Renal pelvis (tissue), 4 donors: Measurements from ENCODE around the gene KLHL40. TPM values are rescaled to one million over a fixed set of nuclear protein-coding genes. Genes with fewer than 3 reads are reported as not detected.

Experiments
- DNase-seq: peaks from one replicate; pipeline ENCODE4 v3.0.0-alpha.2; 2013
- polyA plus RNA-seq, 3 donors: library from polyadenylated mRNA; unstranded; fragments of 120-200 nt; gene quantifications; one replicate each; pipeline ENCODE4 v1.2.1, GENCODE V29; 2013; ENCODE audit not compliant: insufficient read length in 3 of 3

Gene KLHL40
- polyA plus RNA-seq, 3 donors, result 0.07 TPM; not detected in 2

DNA sequence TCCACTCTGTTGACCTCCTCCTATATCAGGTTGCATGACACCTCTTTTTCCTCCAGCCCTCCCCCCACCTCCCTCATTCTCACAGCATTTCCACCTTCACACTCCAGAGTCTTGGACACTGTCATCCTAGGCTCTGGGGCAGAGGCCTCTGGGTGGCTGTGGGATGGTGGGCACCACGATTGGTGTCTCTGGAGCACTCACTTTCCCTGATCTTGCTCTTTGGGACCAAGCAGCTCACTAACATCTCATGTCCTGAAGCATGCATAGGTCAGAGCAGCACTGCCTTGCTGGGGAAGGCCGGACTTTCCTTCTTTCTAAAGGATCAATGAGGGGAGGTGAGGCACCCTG, 16.9 kb upstream of the KLHL40 start:
- DNase-seq, result no peak

DNA sequence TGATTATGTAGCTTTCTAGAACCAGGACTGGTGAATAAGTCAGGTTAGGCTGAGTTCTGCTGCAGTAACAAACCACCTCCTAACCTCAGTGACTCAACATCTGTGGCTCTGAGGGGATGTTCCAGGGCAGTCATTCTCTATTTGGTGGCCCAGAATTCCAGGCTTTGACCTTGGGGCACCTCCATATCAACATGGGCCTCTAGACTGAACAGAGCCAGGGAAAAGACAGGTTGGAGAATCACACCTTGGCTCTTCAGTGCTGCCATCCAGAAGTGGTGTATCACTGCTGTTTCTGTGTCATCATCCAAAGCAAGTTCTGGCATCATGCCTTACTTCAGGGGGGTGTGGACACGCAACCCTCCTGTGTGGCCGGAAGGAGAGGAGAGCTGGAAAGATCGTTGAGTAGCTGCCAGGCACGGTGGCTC, 16.5 kb upstream of the KLHL40 start:
- DNase-seq, result no peak

DNA sequence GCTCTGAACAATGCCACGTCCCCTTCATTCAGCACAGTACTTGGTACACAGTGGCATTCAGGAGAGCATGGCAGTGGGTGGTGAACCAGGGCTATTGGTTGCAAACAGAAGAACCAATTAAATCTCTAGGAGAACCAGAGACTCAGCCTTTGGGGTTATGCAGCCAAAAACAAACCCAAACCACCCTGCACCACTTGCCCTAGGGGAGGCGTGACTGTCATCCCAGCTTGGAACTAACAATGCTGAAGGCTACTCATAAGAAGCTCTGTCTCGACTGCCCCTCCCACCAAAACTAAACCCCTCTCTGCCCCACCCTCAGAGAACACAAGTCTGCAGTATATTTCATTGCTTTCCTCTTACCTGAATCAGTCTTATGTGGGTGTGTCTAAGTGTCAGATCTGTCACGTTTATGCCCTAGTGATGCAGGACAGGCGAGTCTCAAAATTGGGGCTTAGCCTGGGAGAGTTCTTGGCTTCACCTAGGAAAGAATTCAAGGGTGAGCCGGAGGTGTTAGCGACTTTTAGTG, 15.2 kb upstream of the KLHL40 start:
- no peak for DNase-seq

DNA sequence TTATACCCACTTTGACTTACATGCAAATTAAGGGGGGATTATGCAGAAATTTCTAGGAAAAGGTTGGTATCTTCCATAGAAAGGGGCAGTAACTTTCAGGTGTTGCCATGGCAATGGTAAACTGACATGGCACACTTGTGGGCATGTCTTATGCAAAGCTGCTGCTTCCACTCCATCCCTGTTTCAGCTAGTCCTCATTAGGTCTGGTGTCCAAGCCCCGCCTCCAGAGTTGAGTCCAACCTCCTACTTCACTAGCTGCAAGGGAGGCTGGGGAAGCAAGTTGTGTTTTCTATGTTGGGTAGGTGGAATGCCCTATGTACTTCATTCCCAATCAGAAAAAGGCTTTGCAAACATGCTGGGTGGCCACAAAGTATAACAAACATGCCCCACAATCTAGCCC, 14.7 kb upstream of the KLHL40 start:
- no peak for DNase-seq

DNA sequence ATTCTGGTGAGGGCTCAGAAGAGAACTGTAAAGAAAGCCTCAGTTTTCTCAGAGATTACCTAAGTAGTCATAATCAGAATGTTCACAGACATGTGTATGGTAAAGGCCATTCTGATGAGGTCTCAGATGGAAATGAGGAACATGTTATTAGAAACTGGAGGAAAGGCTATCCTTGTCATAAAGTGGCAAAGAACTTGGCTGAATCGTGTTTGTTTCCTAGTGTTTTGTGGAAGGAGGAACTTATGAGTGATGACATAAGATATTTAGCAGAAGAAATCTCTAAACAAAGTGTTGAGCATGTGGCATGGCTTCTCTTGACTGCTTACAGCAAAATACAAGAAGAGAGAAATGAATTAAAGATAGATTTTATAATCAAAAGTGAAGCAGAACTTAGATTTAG, 12.8 kb upstream of the KLHL40 start:
- no peak for DNase-seq

DNA sequence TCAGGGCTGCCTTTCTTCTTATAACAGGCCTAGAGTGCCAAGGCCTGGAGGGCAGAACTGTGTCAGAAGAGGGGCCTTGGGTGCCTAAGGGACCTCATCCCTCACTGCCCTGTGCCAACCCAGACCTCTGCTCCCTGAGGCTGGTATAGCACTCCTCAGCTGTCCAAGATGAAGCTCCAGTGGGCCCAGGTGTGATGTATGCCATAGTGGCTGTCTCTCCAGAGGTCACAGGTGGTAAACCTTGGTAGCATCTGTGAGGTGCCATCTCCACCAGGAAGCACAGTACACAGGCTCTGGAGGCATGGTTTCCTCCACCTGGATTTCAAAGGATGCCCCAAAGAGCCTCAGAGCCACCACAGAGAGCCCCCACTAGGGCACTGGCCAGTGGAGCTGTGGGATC, 12.3 kb upstream of the KLHL40 start:
- no peak for DNase-seq

DNA sequence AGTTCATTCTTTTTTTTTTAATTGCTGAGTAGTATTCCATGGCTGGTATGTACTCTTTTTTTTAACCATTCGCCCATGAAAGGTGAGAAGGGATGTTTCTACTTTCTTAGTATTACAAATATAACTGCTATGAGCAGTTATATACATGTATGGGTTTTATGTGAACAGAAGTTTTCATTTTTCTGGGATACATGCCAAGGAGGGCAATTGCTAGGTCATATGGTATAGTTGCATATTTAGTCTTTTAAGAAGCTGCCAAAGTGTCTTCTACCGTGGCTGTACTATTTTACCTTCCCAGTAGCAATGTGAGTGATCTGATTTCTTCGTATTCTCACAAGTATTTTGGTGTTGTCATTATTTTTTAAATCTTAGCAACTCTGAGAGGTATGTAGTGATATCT, 11.2 kb upstream of the KLHL40 start:
- DNase-seq, result no peak

DNA sequence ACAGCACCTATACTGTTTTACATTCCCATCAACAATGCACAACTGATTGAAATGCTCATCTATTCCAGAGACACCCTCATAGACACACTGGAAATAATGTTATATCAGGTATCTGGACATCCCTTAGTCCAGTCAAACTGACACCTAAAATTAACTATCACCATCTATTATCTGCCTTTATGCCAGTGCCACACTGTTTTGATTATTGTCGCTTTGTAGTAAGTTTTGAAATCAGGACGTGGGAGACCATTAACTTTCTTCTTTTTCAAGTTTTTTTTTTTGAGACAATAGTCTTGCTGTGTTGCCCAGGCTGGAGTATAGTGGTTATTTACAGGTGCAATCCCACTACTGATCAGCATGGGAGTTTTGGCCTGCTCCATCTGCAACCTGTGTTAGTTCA, 9.4 kb upstream of the KLHL40 start:
- DNase-seq, result no peak

DNA sequence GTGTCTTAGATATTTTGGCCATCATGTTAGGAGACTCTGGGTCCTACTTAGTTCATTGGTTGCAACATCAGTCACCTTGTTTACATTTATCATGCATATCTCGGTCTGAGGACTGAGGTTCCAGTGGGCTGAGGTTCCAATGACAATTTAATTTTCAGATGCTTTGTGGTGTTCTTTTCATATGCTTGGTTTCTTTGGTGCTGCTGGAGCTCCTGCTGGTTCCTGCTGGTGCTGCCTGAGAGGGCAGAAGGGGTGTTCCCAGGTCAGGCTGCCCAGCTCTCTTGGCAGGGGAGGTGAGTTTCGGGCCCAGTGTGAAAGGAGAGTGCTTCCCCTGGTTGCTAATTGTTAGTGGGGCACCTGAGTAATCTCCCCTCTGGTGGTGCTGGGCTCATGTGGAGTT, 6.9 kb upstream of the KLHL40 start:
- DNase-seq, result no peak

DNA sequence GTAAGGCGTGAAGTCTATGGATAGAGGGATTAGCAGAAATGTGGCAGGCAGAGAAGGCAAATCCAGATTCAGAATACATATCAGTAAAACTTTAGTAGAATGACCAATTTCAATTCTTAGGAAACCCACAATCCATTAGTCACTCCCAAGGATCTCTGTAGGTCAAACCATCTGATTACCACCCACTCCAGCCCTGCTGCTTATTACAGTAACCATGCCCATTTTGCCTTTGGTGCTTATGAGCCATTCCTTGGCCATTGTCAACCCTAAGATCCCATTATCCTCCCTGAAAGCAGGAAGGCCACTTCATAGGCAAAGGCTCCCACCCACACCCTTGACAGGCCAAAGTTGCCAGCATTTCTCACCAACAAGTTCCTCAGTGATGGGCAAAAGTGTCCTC, 5.1 kb upstream of the KLHL40 start:
- DNase-seq, result no peak

DNA sequence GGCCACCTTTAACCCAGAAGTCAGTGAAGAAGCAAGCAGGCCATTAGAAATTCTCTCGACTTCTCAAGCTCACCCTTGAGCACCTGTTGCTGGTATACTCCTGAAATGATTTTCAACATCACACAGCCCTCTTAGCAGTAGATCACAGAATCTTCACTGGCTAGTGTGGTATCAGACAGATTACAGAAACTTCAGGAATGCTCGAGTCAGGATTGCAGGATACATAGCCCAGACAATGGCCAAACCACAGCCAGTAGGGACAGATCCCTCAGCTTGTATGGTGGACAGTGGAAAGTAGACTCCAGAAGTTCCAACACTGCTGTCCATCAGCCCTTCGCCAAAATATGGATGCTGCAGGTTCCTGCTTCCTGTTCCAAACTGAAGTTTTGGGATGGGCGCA, 4.5 kb upstream of the KLHL40 start:
- no peak for DNase-seq

DNA sequence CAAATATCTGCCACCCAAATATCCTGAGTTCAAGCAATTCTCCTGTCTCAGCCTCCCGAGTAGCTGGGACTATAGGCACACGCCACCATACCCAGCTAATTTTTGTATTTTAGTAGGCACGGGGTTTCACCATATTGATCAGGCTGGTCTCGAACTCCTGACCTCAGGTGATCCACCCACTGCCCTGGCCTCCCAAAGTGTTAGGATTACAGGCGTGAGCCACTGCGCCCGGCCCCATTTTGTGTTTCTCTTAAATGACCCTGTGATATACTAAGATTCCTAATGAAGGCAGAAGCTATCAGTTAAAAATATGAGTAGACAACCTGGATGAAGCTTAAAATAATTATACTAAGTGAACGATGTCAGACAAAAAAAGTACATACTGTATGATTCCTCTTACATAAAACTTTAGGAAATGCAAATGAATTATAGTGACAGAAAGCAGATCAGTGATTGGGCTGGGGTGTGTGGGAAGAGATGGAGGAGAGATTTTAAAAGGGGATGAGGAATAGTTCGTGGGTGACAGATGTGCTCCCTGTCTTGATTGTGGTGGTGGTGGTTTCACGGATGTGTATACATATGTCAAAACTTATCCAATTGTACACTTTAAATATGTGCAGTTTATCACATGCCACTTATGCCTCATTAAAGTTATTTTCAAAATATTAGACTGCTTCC, 3.8 kb upstream of the KLHL40 start:
- DNase-seq, result no peak

DNA sequence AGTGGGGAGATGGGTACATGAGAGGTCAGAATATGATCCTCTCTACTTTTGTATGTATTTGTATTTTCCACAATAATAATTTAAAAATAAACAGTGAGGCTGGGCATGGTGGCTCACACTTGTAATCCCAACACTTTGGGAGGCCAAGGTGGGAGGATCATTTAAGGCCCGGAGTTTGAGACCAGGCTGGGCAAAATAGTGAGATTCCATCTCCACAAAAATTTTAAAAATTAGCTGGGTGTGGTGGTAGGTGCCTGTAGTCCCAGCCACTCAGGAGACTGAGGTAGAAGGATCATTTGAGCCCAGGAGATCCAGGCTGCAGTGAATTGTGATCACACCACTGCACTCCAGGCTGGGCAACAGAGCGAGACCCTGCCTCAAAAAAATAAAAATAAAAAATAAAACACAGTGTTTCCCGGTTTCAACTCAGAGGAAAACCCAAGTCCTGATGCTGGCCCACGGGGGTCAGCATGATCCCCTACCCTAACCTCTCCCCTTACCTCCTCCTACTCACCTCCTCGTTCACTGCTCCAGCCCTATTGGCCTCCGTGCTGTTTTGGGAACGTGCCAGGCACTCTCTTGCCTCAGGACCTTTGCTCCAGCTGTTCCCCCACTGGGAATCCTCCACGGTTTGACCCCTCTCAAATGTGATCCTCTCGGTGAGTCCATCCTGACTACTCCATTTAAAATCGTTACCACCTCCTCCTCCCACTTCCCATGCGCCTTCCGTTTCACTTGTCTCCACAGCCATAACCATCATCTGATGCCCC, 2.9 kb upstream of the KLHL40 start:
- no peak for DNase-seq

DNA sequence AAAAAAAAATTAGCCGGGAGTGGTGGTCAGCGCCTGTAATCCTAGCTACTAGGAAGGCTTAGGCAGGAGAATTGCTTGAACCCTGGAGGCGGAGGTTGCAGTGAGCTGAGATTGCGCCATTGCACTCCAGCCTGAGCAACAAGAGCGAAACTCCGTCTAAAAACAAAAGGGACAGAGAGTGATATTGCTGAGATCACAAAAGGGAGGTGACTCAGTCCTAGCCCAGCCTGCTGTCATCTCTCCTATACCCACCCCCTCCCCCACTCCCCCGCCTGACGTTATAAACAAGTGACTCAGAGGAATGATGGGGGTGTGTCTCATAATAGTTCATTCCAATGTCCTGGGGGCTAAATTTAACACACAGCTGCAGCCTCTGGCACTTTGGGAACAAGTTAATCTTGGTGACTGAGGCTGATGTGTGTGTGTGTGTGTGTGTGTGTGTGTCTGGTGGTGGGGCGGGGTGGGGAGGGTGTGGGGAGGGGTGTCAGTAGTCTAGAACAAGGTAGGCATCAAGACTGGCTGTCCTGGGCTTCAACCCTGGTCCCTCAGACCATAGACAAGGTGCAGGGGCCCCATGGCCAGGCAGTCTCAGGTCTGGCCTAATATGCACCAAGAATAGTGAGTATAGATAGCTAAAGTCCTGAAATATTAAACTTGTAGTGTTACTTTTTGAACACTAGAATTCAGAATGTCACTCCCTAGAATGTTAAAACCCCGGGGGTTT, 1.3 kb upstream of the KLHL40 start:
- no peak for DNase-seq

DNA sequence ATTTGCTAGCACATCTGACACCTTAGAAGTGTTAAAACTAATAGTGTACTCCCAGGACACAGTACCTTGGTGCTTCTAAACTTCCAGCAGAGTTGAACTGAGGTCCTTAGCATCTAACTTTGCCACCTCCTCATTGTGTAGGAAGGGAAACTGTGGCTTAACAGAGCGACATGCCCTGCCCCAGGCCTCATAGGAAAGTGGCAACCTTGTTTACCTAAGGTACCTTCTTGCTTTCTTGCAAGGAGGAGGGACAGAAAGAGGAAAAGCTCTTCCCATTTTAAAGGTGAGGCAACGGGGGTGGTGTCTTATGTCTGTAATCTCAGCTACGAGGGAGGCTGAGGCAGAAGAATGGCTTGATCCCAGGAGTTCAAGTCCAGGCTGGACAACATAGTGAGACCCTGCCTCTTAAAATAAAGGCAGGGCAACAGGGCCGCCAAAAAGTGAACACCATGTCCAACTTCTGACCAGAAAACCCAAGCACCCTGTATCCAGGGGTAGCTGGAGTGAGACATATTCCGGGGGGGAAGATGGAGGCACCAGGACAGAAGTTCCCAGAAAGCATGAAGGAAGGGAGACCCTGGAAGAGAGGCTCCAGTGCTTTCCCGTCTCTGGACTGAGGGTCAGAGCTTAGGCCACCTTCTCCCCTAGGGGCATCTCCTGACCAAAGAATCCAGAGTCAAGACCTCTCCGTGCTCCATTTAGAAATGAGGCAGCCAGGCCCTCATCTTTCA, 540 bp upstream of the KLHL40 start:
- DNase-seq, result no peak

DNA sequence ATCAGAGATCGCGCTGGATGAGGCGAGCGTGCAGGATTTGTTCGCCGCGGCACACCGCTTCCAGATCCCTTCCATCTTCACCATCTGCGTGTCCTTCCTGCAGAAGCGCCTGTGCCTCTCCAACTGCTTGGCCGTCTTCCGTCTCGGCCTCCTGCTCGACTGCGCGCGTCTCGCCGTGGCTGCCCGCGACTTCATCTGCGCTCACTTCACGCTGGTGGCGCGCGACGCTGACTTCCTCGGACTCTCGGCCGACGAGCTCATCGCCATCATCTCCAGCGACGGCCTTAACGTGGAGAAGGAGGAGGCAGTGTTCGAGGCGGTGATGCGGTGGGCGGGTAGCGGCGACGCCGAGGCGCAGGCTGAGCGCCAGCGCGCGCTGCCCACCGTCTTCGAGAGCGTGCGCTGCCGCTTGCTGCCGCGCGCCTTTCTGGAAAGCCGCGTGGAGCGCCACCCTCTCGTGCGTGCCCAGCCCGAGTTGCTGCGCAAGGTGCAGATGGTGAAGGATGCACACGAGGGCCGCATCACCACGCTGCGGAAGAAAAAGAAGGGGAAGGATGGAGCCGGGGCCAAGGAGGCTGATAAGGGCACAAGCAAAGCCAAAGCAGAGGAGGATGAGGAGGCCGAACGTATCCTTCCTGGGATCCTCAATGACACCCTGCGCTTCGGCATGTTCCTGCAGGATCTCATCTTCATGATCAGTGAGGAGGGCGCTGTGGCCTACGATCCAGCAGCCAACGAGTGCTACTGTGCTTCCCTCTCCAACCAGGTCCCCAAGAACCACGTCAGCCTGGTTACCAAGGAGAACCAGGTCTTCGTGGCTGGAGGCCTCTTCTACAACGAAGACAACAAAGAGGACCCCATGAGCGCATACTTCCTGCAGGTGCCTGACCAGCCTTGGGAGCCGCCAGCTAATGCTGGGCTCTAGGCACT, 819 bp downstream of the KLHL40 start:
- no peak for DNase-seq

DNA sequence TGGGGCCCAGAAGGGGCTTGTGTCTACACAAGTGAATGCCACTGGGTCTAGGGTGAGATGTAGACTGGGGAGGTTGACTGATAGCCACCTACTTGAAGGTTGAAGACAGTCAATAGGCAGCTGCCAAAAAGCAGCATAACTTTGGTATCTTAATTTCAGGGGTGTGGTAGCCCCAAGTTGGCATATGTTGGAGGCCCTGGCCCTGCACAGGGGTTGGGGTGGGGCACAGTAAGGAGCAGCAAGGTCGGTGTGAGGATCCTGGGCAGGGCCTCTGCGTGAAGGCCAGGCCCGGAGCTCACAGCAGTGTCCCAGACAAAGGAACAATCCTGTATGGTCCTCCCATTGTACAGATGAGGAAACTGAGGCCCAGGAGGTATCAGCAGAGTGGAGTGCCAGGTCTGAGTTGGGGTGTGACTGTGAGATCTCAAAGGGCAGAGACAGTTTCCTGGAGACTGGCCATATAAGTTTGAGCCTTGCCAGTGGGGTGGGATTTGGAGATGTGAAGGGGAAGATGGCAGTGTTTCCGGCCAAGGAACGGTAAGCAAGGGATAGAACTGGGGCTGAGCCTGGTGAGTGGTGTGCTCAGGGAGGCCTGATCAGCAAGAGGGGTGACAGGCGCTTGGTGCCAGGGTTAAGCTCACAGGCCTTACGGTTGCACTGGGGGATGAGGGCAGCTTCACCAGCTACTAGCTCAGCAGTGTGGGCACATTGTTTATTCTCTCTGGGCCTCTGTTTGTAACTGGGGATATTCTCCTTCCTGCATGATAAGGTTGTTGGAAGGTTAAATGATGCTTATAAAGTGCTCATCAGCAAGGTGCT, 1.7 kb downstream of the KLHL40 start:
- DNase-seq, result no peak

DNA sequence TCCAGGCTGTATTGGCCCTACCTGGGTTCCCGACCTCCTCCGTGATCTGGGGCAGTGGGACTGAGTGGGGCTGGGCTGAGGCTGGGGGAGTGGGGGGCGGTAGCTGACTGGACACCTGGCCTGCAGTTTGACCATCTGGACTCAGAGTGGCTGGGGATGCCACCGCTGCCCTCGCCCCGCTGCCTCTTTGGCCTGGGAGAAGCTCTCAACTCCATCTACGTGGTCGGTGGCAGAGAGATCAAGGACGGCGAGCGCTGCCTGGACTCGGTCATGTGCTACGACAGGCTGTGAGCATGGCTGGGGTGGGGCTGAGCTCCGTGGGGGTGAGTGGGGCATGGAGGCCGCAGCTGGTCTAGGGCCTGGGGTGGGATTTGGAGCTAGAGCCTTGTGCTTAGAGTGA, 2.7 kb downstream of the KLHL40 start:
- no peak for DNase-seq

DNA sequence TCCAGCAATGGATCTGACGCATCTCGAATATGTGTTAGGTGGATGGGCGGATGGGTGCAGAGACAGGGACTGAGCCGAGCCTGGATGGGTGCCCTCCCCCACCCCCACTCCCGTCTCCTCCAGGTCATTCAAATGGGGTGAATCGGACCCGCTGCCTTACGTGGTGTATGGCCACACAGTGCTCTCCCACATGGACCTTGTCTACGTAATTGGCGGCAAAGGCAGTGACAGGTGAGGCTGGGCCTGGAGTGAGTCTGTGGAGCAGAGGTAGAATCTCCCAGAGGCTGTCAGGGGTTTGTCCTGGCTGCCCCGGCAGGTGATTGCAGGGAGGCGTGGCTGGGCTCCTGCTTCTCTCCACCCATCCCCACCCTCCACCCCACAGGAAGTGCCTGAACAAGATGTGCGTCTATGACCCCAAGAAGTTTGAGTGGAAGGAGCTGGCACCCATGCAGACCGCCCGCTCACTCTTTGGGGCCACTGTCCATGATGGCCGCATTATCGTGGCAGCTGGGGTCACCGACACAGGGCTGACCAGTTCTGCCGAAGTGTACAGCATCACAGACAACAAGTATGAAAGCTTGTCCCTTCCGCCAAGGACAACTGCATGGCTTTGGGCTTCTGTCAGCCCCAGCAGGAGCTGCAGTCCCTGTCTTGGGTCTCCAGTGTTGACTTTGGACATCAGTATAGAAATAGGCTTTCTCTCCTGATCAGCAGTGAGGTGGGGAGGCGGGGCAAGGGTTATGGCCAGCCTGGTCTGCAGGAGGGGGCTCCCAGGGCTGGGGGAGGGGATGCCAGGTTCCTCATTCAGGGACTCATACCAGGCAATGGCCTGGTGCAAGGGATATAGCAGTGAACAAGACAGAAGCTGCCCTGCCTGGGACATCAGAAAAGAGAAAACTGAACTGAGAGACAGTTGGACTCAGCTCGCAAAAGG, 3.4 kb downstream of the KLHL40 start:
- no peak for DNase-seq
